Measurements from ENCODE around the gene PTPRG. TPM values are rescaled to one million over a fixed set of nuclear protein-coding genes. Genes with fewer than 3 reads are reported as not detected.
"Not testable (repeated sequence)": the region's sequence is repeated elsewhere in the genome, so short reads cannot be mapped to it uniquely, and the experiment has no call there.

The PTPRG gene
- not detected in 2 replicates for total RNA-seq (2014; rRNA removed; shearing (Covaris generic))

DNA sequence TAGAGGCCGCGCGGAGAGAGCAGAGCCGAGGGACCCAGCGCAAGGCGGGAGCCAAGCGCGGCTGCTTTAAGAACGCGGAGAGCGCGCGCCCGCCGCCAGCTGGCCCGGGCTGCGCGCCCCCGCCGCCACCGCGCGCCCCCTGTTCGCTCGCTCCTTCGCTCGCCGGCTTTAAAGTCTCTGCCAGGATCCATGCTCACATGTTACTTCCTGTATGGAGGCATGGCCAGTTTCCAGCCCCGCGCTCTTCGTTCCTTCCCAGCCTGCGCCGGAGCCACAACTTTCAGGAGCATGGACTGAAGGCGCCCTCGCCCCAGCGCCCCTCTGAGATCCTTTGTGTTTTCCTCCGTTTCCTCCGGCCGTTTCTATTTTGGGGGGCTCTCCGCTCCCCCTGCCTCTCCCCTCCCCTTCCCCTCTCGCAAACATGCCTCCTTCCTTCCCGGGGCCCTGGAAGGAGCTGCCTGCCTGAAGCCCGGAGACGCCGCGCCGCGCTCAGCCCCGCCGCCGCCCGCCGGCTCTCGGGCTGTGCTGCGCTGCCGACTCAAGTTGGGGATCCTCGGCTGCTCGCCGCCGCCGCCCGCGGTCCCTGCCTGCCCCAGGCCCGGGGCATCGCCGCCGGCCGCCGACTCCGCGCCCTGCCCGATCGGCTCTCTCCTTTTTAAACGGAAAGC is at the start of gene PTPRG:
Gene PTPRG (plus strand): TSS at position 198 of the 668 bp plus-strand sequence. CDS start 717 bp downstream, outside the sequence.
- DNase-seq (ENCODE audit: low spot score) = peak; percentile 16

DNA sequence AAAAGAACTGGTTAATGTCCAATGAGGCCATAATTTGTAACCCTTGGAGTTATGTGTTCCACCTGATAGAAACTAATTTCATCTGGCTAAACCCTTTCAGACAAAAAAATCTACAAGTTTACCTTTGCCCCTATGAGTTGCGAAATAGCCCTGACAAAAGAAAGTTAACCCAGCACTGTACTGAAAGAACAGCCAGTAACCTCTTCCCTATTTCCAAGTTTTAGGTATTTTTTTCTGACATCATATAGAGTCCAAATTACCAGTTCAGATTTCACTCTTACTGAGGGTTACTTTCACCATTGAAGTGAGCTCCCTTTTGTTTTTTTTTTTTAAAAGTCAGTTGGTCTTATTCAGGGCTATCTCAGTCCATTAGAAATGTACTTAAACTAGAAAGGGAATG is 42.8 kb upstream of the PTPRG start:
- no peak for DNase-seq (ENCODE audit: low spot score)

DNA sequence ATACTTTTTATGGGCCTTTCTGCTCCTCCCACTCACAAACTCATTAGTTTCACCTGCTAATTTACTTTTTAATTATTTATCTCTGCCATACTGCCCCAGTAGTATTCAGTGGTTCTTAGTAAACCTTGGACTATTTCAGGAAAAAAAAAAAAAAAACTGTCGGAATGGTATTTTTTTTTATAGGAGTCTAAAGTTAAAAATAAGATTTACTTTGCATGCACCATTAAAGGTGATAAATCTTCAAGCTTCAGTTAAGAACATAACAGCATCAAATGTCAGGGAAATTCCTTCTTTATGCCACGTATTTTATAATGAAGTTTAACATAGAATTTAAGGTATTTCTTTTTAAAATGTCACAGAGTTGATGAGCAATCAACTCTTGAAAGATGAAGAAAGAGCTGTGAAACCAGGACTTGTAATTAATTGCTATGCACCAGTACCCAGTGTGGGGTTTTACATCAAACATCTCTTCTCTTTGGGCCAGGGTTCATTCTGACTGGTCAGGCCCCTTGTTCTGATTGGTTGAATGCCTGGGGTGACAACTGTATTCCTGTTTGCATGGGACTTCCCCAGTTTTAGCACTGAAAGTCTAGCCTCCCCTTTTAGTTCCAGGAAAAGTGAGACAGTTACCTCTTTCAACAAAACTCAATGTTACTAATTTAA is 40.3 kb upstream of the PTPRG start:
- DNase-seq (ENCODE audit: low spot score) = no peak

DNA sequence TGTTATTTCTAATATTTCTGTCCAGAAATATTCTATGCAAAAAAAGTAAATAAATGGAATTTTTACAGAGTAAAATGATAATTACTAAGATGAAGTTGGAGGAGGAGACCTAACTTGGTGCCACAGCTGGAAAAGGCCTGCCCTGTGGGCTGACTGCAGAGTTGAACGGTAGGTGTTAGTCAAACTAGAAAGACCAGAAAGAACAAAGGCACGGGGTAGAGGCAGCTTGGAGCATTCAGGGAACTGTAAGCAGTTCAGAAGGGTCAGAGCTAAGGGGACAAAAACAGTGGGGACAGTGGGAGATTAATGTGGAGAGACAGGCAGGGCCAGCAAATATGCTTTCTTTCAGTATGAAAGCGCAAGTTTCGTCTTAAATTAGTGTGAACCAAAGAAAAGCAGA is 39.3 kb upstream of the PTPRG start:
- no peak for DNase-seq (ENCODE audit: low spot score)

DNA sequence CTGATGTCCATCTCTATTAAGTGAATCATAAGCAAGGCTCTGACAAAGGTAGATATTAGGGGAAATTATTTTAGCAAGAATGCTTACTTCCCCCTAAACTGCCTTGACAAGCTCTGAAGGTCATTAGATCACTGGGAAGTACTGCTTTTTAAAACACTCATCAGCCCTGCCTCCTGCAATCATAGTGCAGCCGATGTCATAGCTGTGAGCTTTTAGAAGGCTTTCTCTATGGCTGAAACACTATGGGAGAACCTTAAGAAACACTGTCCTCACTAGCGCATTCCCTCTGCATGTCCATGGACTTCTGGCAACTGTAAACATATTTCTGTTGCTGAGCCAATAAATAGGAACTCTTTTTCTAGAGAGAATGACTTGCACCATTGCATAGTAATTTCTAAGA is 38.7 kb upstream of the PTPRG start:
- DNase-seq (ENCODE audit: low spot score) = no peak

DNA sequence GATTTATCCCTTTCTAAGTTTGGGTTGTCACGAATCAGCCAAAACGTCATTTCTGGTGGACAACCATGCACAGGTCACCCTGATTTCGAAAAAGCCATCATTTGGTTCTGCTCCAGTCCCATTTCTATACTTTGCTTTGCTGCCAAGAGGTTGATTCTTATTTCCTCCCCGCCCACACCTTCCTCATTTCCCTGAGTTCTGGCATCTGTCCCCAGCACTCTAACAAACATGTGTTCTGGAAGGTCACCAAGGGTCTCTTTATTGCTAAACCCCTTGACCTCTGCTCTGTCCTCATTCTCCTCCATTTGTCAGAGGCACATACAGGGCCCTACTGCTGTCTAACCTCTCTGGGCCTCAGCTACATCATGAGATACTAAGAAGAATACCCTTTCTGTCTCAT is 36.4 kb upstream of the PTPRG start:
- DNase-seq (ENCODE audit: low spot score) = no peak

DNA sequence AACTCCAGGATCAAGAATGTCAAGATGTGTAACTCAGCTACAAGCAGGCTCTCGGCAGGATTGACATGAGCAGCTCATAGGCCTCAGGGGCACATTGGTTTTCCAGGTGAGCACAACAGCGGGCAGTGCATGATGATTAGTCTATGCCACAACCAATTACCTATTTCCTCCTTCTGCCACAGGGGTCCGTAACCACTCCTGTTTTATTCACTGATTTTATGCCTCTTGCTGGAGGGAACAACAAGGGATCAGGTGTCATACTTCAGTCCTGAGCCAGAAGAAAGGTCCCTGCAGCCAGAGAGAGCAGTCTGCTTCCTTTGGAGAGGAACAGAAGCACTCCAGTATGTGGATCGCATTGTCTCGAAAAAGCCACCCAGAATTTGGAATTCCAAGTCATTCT is 35.1 kb upstream of the PTPRG start:
- no peak for DNase-seq (ENCODE audit: low spot score)

DNA sequence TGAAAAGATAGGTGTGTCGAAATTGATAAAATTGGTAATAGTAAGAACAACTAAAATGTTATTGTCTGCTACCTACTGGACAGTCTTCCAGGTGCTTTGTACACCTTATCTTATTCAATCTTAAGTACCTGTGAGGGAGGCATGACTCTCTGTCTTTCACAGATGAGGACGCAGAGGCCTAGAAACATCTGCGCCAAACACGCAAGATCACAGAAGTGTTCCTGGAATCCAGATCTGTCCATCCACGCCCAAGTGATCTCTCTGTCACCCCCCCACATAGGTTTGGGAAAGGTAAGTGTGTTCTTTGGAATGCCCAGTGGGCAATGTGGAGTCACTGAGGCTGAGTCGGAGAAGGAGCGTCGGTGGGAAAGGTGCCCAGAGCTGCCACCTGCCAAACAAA is 34.4 kb upstream of the PTPRG start:
- DNase-seq (ENCODE audit: low spot score) = no peak

DNA sequence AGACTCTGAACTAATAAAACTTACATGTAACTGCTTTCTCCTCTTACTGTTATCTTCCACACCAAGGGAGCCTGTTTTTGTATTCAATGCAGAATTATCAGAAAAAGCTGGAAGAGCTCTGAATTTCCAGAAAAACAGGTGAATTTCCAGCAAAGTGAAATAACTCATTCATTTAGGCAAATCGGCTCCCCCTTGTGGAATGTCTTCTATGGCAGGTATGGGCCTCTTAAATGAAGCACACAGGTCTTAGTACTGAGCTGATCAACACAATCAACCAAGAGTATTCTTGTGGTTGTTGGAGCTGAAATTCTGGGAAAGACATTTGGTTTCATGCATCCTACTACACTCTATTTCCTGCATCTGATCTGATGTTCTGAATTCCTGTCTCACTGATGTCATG is 31.0 kb upstream of the PTPRG start:
- peak; percentile 22 for DNase-seq (ENCODE audit: low spot score)

DNA sequence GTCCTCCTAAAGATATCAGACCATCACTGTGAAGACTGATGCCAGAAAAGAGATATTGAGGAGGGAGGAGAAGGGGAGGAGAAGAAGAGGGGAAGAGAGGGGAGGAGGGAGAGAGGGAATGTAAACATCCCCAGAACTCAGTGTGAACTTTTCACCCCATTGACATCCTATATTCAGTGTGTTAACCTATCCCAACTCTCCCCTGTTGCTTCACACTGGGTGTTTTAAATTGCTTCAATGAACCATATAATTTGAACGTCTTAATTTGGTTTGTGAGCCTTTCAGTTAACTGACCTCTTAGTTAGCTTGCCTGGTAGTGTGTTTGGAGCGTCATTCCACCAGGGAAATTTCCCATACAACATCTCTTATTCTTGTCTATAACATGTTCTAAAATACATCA is 29.8 kb upstream of the PTPRG start:
- no peak for DNase-seq (ENCODE audit: low spot score)

DNA sequence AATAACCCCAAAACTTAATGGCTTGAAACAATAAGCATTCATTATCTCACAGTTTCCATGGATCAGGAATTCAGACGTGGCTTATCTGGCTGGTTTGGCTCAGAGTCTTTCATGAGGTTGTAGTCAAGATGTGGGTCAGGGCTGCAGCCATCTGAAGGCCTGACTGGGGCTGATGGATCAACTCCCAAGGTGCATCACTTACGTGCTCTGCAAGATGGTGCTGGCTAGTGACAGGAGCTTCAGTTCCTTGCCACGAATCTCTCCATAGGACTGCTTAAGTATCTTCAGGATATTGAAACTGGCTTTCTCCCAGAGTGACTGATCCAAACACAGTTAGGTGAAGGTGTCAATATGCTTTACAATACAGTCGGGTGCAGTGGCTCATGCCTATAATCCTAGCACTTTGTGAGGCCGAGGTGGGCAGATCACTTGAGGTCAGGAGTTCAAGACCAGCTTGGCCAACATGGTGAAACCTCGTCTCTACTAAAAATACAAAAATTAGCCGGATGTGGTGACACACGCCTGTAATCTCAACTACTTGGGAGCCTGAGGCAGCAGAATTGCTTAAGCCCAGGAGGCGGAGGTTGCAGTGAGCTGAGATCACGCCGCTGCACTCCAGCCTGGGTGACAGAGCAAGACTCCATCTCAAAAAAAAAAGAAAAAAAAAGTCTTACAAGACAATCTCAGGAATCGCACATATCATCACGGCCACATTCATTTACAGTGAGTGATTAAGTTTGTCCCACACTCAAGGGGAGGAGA is 28.5 kb upstream of the PTPRG start:
- no peak for DNase-seq (ENCODE audit: low spot score)

DNA sequence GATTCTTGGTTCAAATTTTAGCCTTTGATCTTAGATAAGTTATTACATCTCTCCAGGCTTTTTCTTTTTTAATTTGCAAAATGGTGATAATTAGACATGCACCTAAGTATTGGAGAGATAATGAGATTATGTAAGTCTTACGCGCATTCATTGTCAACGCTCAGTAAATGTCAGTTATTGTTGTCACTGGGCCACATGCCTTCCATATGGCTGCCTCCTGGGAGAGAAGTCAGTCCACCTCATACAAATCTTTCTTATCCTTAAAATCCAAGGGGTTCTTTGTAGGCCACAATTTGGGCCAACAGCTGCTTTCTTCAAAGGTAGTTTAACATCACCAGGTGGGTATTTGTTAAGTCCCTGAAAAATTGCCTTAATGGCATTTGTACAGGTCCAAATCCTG is 25.5 kb upstream of the PTPRG start:
- DNase-seq (ENCODE audit: low spot score) = no peak

DNA sequence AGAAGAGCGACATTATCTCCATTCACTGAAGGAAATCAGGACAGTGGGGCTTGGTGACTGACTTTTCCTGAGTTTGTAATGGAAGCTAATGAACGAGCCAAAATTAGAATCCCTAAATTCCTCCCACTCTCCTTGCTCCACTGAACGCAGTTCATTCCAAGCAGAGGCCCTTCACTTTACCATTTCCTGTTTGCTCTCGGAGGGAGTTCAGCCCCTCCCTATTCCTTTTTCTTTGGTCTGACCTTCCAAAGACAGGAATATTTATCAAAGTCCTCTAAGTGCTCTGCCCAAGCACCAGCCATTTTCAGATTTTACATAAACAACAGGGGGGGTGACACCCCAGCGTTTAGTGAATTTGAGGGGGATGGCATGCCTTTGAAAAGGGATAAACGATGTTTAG is 24.0 kb upstream of the PTPRG start:
- DNase-seq (ENCODE audit: low spot score) = no peak

DNA sequence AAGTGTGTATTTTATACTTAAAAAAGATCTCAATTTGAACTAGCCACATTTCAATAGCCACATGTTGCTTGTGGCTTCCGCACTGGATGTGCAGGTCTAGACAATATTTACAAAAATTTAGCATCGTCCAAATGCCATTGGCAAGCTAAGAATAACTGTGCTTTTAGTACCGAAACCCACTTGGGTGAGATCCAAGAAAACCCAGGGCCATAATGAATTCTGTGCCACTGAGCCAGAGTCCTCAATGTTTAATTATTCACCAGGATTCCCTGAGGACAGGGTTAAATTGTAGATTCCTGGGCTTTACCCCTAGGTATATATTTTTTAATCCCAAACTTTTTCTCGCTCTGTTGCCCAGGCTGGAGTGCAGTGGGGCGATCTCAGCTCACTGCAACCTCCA is 22.9 kb upstream of the PTPRG start:
- DNase-seq (ENCODE audit: low spot score) = no peak

DNA sequence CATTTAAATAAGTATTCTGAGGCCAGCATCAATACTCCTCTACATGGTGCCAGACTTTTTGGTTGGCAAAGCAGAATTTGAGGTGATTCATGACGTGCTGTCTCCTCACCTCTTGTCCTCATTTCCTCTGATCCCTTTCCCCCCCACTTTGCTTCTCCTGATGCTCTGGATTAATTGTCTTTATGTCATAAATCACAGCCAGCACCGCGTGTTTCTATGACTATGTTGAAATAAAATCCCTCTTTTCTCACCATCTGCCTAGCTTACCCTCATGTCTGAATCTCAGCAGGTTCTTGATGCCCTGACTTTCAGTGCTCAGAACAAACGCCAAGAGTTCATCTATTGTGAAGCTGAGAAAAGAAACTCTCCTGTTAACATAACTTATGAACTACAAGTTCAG is 19.7 kb upstream of the PTPRG start:
- DNase-seq (ENCODE audit: low spot score) = no peak

DNA sequence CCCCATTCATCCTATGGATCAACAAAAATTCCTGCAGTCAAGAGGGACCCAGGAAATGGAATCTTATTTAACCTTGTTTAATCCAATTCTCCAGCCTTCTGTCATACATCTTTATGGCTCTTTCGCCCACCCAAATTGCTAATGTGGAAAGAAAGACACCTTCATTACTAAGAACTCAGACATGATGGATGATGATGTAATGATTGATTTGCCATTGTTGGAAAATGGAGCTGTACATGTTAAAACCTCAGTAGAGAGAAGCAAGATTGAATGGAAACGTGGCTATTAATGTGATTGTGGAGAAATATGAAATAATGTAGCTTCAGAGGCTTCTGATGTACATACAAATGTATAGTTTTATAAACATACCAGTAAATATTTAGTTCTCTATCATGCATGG is 15.7 kb upstream of the PTPRG start:
- DNase-seq (ENCODE audit: low spot score) = no peak

DNA sequence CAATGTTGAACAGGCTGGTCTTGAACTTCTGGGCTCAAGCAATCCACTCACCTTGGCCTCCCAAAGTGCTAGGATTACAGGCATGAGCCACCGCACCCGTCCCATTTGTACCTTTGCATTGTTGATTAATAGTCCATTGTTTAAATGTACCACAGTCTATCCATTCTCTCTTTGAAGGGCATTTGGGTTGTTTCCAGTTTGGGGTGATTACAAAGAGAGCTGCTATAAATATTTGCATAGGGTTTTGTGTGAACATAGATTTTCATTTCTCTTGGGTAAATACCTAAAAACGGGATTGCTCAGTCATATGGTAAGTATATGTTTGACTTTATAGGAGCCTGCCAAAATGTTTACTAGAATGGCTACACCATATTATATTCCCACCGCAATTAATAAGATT is 13.7 kb upstream of the PTPRG start:
- no peak for DNase-seq (ENCODE audit: low spot score)

DNA sequence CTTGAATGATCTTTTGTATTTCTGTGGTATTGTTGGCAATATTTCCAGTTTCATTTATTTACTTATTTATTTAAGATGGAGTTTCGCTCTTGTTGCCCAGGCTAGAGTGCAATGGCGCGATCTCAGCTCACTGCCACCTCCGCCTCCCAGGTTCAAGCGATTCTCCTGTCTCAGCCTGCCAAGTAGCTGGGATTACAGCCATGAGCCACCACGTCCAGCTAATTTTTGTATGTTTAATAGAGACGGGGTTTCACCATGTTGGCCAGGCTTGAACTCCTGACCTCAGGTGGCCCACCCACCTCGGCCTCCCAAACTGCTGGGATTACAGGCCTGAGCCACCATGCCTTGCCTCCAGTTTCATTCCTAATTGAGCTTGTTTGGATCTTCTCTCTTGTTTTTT is 8.7 kb upstream of the PTPRG start:
- DNase-seq (ENCODE audit: low spot score) = not testable (repeated sequence)

DNA sequence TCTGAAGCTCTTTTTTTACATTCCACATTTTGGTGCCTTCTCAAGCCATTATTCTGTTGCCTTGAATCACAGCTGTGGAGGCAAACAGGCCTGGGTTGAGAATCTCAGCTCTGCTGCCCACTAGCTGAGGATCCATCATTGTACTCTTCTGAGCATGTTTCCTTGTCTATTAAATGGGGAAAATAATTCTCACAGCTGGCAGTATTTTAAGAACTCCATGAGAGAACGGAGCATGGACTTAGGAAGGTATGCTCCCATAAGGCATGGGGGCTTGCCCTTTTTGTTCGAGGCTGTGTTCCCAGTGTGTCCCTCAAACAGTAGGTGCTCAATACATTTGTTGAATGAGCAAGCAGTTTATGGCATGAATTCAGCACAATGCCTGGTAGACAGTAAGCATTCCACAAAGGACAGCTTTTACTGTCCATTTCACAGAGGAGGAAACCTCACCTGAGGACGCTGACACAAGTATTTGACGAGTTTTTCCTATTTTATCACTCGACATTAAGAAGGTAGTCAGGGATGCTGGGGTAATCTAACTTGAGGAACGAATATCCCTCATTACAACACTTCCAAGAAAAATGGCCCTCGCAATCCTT is 2.1 kb upstream of the PTPRG start:
- no peak for DNase-seq (ENCODE audit: low spot score)

DNA sequence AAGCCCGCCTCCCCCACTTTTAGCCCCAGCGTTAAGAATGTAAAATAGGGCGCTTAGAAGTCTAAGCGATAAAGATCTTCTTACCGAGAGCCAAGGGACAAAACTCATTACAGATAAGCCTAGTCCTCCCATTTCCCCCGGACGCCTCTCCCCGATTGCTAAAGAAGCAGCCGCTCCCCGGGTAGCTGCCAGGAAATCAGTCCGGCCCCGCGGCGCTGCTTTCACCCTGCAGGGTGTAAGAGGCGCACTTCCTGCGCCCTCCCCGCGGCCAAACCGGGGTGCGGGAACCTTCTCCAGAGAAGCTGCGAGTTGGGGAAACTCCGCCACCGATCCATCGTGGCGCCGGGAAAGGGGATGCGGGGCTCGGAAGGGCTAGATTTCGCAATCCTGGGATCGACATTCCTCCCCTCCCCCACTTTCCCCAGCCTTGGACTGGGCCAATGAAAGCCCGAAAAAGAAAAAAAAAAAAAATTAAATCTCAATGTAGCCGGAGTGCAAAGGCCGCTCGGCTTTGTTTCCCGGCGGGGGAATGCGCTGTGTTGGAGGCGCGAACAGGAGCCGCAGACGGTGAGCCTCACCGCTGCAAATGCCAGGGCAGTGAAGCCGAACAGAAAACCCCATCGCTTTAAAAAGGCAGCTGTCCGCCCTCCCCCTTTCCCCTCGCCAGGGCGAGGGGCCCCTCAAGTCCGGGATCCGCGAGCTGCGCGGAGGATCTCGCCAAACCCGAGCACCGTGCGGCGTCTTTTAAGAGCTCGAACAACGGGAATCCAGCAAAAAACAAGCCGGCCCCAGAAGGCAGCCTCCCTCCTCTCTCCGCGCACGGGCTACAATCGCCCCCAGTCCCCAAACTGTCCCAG is 626 bp upstream of the PTPRG start:
- DNase-seq (ENCODE audit: low spot score) = no peak

DNA sequence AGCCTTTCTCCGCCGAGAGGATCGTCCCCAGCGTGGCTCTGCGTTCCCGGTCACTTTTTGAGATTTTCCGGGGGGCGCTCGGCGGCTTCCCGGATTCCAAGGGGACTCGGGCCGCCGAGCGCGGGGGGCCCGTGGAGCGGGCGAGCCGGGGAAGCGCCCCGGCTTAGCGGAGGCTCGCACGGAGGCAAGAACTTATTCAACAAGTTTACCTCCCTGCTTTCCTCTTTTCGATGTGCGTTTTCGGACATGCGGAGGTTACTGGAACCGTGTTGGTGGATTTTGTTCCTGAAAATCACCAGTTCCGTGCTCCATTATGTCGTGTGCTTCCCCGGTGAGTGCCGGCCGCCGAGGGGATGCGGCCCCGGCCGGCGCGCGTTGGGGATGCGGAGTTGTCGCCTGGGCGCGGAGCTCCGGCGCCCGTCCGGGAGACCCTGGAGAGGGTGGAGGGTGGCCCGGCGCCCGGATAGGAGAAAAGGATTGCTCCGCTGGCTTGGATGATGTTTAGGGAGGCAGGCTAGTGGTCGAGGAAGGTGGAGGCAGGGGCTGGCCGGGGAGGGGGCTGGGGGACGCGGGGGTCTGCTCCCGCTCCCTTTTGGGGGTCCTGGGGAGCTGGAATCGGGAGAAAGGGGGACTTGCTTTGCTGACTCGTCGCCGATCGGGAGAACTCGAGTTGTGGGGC is 810 bp downstream of the PTPRG start:
- DNase-seq (ENCODE audit: low spot score) = no peak

Measured in HT-29 (cell line).